Measurements from ENCODE around the gene THPO. TPM values are rescaled to one million over a fixed set of nuclear protein-coding genes. Genes with fewer than 3 reads are reported as not detected.

THPO gene
- total RNA-seq, 2 donors from 2014 or later: 1.1 TPM; not detected in 1

DNA sequence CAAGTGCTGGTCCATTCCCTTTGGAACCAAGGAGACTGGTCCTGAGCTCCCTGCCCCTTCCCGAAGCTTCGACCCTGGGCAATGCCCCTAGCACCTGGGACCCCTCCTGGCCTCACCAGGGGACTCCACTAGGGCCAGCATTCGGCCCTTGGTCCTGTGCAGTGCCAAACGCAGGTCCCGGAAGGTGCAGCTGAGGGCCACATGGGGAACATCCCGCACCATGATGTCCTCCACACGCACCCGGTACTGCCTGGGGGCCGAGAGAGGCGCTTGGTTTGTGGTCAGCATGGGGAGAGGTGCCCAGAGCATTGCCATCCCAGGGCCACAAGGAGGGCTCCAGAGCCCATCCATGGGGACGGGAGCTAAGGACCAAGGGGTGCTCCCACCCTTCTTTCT lies 24.5 kb downstream of the THPO start:
- DNase-seq (ENCODE audit: low spot score): no peak
- Histone ChIP-seq H3K9me3 (no peaks in the 10 kb centered on the region), H3K27ac (no peak overlapping the region), H3K4me1 (ENCODE audit: control insufficient read depth in 1 of 2, low read depth in 2 of 2) (no peaks in the 10 kb centered on the region), H3K36me3 (peaks cover 11% of the 10 kb centered on the region), H3K27me3 (replicated peaks; ENCODE audit: insufficient read depth) (no peaks in the 10 kb centered on the region), H3K4me3 (no peak overlapping the region)
- no peak for ATAC-seq (ENCODE audit: insufficient number of reproducible peaks, low FRiP score, low read depth)
- TF ChIP-seq, protein P1, sequence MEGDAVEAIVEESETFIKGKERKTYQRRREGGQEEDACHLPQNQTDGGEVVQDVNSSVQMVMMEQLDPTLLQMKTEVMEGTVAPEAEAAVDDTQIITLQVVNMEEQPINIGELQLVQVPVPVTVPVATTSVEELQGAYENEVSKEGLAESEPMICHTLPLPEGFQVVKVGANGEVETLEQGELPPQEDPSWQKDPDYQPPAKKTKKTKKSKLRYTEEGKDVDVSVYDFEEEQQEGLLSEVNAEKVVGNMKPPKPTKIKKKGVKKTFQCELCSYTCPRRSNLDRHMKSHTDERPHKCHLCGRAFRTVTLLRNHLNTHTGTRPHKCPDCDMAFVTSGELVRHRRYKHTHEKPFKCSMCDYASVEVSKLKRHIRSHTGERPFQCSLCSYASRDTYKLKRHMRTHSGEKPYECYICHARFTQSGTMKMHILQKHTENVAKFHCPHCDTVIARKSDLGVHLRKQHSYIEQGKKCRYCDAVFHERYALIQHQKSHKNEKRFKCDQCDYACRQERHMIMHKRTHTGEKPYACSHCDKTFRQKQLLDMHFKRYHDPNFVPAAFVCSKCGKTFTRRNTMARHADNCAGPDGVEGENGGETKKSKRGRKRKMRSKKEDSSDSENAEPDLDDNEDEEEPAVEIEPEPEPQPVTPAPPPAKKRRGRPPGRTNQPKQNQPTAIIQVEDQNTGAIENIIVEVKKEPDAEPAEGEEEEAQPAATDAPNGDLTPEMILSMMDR (IDR thresholded peaks at IDR 0.05): no peak

DNA sequence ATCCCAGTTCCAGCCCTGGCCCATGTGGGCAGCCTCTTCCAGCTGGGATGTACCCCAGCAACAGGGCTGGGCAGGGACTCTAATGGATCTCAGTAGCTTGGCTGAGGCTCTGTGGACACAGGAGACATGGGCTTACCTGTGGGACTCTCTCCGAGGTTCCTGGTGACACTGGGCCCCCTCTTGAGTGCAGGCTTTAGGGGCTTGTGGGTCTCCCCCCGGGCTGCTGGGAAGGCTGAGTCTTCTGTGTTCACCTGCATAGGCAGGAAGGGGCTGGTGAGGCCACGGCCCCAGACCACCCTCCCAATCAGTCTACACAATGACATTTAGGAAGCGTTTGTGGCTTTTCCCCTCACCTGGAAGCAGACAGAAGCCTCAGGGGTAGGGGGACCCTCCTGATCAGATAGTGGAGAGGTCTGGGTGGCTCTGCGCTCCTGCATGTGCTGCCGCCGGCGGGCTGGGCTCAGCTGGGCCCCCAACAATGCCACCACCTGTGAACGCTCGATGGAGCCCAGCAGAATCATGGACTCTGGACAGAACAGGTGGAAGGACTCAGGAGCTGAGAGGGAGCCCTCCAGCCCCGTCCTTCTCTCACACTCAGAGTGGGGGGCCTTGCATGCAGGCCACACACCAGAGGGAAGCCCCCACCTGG lies 25.0 kb downstream of the THPO start:
- TF ChIP-seq, protein P1 (IDR thresholded peaks at IDR 0.05): no peak
- H3K4me3 ChIP-seq: no peak overlapping the region
- no peaks in the 10 kb centered on the region for H3K9me3 ChIP-seq
- peaks cover 11% of the 10 kb centered on the region for H3K36me3 ChIP-seq
- no peak for ATAC-seq (ENCODE audit: insufficient number of reproducible peaks, low FRiP score, low read depth)
- H3K27ac ChIP-seq: no peak overlapping the region
- H3K4me1 ChIP-seq (ENCODE audit: control insufficient read depth in 1 of 2, low read depth in 2 of 2): no peaks in the 10 kb centered on the region
- no peak for DNase-seq (ENCODE audit: low spot score)
- no peaks in the 10 kb centered on the region for H3K27me3 ChIP-seq (replicated peaks; ENCODE audit: insufficient read depth)

DNA sequence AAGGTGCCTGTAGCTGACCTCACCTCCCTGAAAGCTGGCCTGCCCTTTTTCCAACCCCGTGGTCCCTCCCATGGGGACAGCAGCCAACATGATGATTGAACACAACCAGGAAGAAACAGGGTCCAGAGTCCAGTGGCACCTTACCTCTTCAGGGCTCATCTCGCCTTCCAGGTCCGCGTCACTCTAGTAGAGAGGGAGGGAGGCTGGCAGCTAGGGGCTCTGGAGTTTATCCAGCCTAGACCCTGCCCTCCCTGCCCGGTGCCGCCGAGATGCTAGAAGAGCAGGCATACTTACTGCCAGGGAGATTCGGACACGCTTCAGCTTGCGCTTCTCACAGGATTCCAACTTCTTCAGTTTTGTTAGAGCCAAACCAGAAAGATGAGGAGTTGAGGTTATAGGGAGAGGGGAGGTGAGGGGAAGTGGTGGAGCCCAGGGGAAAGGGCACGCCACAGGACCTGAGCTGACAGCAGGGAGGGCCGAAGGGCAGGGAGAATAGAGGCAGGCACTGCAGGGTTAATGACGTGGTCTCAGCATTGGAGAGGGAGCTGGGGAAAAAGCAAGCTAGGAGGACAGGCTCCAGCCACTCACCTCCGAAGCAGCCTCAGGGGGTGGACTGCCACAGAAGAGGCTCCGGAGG lies 25.7 kb downstream of the THPO start:
- no peak overlapping the region for H3K27ac ChIP-seq
- no peaks in the 10 kb centered on the region for H3K27me3 ChIP-seq (replicated peaks; ENCODE audit: insufficient read depth)
- DNase-seq (ENCODE audit: low spot score) (no peak), ATAC-seq (ENCODE audit: insufficient number of reproducible peaks, low FRiP score, low read depth) (no peak)
- H3K9me3 ChIP-seq: no peaks in the 10 kb centered on the region
- H3K4me3 ChIP-seq: no peak overlapping the region
- peaks cover 4% of the 10 kb centered on the region for H3K36me3 ChIP-seq
- TF ChIP-seq, protein P1 (IDR thresholded peaks at IDR 0.05): no peak
- no peaks in the 10 kb centered on the region for H3K4me1 ChIP-seq (ENCODE audit: control insufficient read depth in 1 of 2, low read depth in 2 of 2)

- ATAC-seq (ENCODE audit: insufficient number of reproducible peaks, low FRiP score, low read depth): no peak
- TF ChIP-seq, protein P1 (IDR thresholded peaks at IDR 0.05): no peak
- Histone ChIP-seq H3K27me3 (replicated peaks; ENCODE audit: insufficient read depth) (no peaks in the 10 kb centered on the region), H3K4me1 (ENCODE audit: control insufficient read depth in 1 of 2, low read depth in 2 of 2) (no peaks in the 10 kb centered on the region), H3K27ac (no peak overlapping the region), H3K9me3 (no peaks in the 10 kb centered on the region), H3K36me3 (no peaks in the 10 kb centered on the region), H3K4me3 (no peak overlapping the region)
- no peak for DNase-seq (ENCODE audit: low spot score)
Observed at GRCh38 chr3:184351511-184352148, 26.4 kb downstream of the THPO start.

GRCh38 chr3:184350618-184351017 lies 27.4 kb downstream of the THPO start:
- no peaks in the 10 kb centered on the region for H3K9me3 ChIP-seq
- DNase-seq (ENCODE audit: low spot score) (no peak), ATAC-seq (ENCODE audit: insufficient number of reproducible peaks, low FRiP score, low read depth) (no peak)
- H3K36me3 ChIP-seq: no peaks in the 10 kb centered on the region
- H3K4me3 ChIP-seq: no peak overlapping the region
- H3K4me1 ChIP-seq (ENCODE audit: control insufficient read depth in 1 of 2, low read depth in 2 of 2): no peaks in the 10 kb centered on the region
- H3K27me3 ChIP-seq (replicated peaks; ENCODE audit: insufficient read depth): no peaks in the 10 kb centered on the region
- no peak overlapping the region for H3K27ac ChIP-seq
- TF ChIP-seq, protein P1 (IDR thresholded peaks at IDR 0.05): no peak

Data from thoracic aorta (tissue), 2 donors.